HG03095 (cell line): ENCODE measurements around the gene LONRF2.

Experiments used
- ATAC-seq: cut with Tn5 transposase; IDR thresholded peaks from one replicate; pipeline ENCODE4 v1.9.1; 2021; ENCODE audit warnings: moderate library complexity; ENCODE audit not compliant: unreplicated experiment

The LONRF2 gene

GRCh38 chr2:100301881-100302584, 20.3 kb downstream of the LONRF2 start:
- ATAC-seq, result no peak

GRCh38 chr2:100299548-100299947, 22.8 kb downstream of the LONRF2 start:
- no peak for ATAC-seq

- no peak for ATAC-seq
Observed at GRCh38 chr2:100297511-100297910, 24.8 kb downstream of the LONRF2 start.

GRCh38 chr2:100294162-100294497, 28.2 kb downstream of the LONRF2 start:
- ATAC-seq, result no peak

- no peak for ATAC-seq
Observed at GRCh38 chr2:100293341-100294161, 28.8 kb downstream of the LONRF2 start.

- ATAC-seq, result no peak
Observed at GRCh38 chr2:100292022-100292580, 30.2 kb downstream of the LONRF2 start.

- ATAC-seq, result no peak
Observed at GRCh38 chr2:100291152-100291970, 30.9 kb downstream of the LONRF2 start.

- no peak for ATAC-seq
Observed at GRCh38 chr2:100290718-100291151, 31.6 kb downstream of the LONRF2 start.

GRCh38 chr2:100289020-100289419, 33.3 kb downstream of the LONRF2 start:
- ATAC-seq, result no peak

- no peak for ATAC-seq
Observed at GRCh38 chr2:100286318-100286717, 36.0 kb downstream of the LONRF2 start.

GRCh38 chr2:100285691-100286090, 36.6 kb downstream of the LONRF2 start:
- ATAC-seq, result no peak

GRCh38 chr2:100285011-100285410, 37.3 kb downstream of the LONRF2 start:
- no peak for ATAC-seq

- no peak for ATAC-seq
Observed at GRCh38 chr2:100283724-100284501, 38.4 kb downstream of the LONRF2 start.

GRCh38 chr2:100281521-100282438, 40.5 kb downstream of the LONRF2 start:
- no peak for ATAC-seq

- ATAC-seq, result no peak
Observed at GRCh38 chr2:100279586-100280534, 42.4 kb downstream of the LONRF2 start.

GRCh38 chr2:100278986-100279385, 43.3 kb downstream of the LONRF2 start:
- no peak for ATAC-seq

GRCh38 chr2:100278501-100278900, 43.8 kb downstream of the LONRF2 start:
- no peak for ATAC-seq

- no peak for ATAC-seq
Observed at GRCh38 chr2:100277540-100278207, 44.6 kb downstream of the LONRF2 start.
